Astrocyte (in vitro differentiated cells and primary cell): ENCODE measurements around the gene YKT6.

ENCODE experiments used
- EZH2 ChIP-seq: IDR thresholded peaks from 2 replicates; pipeline ENCODE4 v1.6.1; 2012; ENCODE audit warnings: mild to moderate bottlenecking, low read length, inconsistent platforms; ENCODE audit not compliant: insufficient read depth
- TF ChIP-seq, protein P1 (sequence below): IDR thresholded peaks from 2 replicates; pipeline ENCODE4 v1.5.1; 2011; ENCODE audit warnings: low read depth, mild to moderate bottlenecking, inconsistent platforms, low read length, moderate library complexity; ENCODE audit not compliant: insufficient read depth

DNA sequence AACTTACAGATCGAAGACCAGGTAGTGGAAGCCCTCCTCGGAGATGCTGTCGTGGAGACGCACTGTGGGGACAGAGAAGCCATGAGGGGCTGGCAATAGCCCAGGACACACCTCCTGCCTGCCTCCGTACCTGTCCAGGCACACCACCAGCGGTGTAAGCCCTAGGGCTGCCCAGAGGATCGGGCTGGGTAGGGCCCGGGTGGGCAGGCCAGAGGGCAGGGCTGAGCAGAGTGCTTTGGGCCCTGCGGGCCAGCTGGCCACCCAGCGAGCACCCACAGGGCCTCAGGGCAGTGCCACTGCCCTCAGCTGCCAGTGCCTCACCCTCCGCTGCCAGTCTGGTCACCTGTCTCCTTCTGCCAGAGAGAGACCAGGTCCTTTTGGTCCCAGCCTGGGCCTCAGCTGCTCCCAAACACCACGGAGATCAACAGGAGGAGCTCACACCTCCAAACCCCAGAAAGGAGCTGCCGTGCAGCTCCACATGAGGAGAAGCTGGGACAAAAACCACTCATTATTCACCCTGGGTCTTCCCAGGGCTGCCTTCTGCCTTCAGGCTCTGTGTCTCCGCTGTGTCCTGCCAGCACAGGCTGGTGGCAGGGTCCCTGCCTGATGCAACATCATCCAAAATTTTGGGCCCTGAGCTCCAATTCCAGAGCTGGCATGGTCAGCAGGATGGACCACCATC lies 58.2 kb downstream of the YKT6 start:
- TF ChIP-seq, protein P1, sequence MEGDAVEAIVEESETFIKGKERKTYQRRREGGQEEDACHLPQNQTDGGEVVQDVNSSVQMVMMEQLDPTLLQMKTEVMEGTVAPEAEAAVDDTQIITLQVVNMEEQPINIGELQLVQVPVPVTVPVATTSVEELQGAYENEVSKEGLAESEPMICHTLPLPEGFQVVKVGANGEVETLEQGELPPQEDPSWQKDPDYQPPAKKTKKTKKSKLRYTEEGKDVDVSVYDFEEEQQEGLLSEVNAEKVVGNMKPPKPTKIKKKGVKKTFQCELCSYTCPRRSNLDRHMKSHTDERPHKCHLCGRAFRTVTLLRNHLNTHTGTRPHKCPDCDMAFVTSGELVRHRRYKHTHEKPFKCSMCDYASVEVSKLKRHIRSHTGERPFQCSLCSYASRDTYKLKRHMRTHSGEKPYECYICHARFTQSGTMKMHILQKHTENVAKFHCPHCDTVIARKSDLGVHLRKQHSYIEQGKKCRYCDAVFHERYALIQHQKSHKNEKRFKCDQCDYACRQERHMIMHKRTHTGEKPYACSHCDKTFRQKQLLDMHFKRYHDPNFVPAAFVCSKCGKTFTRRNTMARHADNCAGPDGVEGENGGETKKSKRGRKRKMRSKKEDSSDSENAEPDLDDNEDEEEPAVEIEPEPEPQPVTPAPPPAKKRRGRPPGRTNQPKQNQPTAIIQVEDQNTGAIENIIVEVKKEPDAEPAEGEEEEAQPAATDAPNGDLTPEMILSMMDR, result no peak
- no peak for TF ChIP-seq EZH2
